ENCODE results near the gene DHRS7B.
"Not testable (repeated sequence)": the region's sequence is repeated elsewhere in the genome, so short reads cannot be mapped to it uniquely, and the experiment has no call there.

DHRS7B gene

DNA sequence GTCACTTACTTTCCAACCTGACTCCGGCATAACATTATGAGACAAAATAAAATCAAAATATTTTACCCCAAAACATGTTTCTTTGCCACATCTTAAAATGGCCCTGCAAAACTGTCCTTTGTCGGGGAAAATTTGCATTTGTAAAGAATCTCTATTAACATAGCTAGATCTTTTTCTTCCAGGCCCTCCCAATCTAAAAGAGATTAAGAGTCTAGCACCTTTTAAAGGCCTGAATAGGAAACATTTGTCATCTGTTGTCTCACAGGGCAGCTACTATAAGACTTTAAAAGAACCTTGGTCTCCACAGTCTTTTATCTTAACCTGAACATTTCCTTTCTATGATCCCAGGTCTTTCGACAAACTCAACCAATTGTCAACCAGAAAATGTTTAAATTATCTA lies 18.1 kb upstream of the DHRS7B start:
- DNase-seq = no peak

DNA sequence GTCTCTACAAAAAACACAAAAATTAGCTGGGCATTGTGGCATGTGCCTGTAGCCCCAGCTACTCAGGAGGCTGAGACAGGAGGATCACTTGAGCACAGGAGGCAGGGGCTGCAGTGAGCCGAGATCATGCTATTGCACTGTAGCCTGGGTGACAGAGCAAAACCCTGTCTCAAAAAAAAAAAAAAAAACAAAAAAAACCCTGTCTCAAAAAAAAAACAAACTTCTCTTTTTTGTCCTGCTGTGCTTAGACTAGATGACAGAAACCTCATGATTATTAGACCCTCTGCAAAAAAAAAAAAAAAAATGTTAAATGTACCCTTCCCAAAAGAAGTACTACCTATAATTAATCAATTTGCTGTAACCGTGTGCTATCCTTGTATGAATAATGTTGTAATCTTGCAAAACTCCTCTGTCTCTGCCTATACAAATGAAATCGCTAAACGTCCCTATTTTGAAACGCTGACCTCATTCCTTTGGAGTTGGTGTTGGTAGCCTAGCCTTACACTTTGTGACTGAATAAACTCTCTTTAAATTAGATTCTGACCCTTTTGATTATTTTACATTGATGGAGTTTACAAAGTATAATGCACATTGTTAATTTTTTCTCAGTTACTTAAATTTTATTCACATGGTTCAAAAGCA lies 13.6 kb upstream of the DHRS7B start:
- no peak for DNase-seq

- DNase-seq = no peak
Measured at GRCh38 chr17:21113716-21114115, 13.0 kb upstream of the DHRS7B start.

DNA sequence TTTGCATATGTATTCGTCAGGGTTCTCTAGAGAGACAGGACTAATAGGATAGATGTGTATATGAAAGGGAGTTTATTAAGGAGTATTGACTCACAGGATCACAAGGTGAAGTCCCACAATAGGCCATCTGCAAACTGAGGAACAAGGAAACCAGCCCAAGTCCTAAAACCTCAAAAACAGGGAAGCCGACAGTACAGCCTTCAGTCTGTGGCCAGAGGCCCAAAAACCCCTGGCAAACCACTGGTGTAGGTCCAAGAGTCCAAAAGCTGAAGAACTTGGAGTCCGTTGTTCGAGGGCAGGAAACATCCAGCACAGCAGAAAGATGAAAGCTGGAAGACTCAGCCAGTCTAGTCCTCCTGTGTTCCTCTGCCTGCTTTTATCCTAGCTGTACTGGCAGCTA lies 12.0 kb upstream of the DHRS7B start:
- DNase-seq = not testable (repeated sequence)

- DNase-seq = peak; percentile 27
Measured at GRCh38 chr17:21119247-21119918, 7.4 kb upstream of the DHRS7B start.

- no peak for DNase-seq
Measured at GRCh38 chr17:21119919-21120249, 6.9 kb upstream of the DHRS7B start.

- DNase-seq = no peak
Measured at GRCh38 chr17:21124086-21124485, 2.7 kb upstream of the DHRS7B start.

DNA sequence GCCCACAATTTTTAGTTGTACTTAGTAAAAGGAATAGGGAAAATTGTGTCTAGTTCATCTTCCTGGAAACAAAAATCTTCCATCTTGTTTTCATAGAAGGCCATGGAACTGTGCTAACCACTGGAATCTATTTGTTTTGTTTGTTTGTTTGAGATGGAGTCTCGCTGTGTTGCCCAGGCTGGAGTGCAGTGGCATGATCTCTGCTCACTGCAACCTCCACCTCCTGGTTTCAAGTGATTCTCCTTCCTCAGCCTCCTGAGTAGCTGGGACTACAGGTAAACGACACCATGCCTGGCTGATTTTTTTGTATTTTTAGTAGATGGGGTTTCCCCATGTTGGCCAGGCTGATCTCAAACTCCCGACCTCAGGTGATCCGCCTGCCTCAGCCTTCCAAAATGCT lies 2.2 kb upstream of the DHRS7B start:
- DNase-seq = not testable (repeated sequence)

GRCh38 chr17:21125862-21126261 lies 902 bp upstream of the DHRS7B start:
- DNase-seq = no peak

- DNase-seq = no peak
Measured at GRCh38 chr17:21127509-21128077, 829 bp downstream of the DHRS7B start.

- no peak for DNase-seq
Measured at GRCh38 chr17:21129023-21129681, 2.4 kb downstream of the DHRS7B start.

DNA sequence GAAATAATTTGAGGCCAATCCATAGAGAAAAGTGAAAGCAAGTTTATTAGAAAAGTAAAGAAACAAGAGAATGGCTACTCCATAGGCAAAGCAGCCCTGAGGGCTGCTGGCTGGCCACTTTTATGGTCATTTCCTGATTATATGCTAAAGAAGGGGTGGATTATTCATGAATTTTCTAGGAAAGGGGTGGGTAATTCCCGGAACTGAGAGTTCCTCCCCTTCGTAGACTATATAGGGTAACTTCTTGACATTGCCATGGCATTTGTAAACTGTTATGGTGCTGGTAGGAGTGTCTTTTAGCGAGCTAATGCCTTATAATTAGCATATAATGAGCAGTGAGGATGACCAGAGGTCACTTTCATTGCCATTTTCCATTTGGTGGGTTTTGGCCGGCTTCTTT lies 4.4 kb downstream of the DHRS7B start:
- DNase-seq = no peak

DNA sequence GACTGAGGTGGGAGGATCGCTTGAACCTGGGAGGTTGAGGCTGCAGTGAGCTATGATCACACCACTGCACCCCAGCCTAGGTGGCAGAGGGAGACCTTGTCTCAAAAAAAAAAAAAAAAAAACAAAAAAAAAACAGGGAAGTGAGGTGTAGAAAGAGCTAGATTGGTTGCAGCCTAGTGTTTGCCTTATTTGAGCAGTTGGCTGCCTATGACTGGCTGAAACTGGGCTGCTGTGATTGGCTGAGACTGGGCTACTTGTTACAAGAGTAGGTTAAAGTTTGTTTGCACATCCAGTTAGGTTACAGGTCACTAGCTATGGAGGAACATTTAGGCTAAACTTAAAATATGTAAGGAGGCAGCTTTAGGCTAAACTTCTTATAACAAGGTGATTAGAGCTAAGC lies 5.7 kb downstream of the DHRS7B start:
- no peak for DNase-seq

DNA sequence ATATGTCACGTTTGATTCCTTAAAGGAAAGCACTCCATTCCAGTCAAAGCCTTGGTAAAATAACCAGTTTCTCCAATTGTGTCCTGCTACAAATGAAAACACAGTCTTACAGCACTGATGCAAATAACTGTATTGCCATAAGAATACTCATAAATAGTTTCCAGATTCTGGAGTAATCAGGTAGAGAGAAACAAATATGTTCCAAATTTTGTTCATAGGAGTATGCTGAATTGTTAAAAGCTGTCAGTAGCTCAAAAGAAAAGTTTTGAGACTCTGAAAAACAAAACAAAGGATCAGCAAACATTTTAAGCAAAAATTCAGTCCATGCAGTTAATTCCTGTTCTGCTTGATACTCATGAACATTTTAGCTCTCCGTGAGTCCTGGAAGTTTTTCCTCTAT lies 7.8 kb downstream of the DHRS7B start:
- no peak for DNase-seq

DNA sequence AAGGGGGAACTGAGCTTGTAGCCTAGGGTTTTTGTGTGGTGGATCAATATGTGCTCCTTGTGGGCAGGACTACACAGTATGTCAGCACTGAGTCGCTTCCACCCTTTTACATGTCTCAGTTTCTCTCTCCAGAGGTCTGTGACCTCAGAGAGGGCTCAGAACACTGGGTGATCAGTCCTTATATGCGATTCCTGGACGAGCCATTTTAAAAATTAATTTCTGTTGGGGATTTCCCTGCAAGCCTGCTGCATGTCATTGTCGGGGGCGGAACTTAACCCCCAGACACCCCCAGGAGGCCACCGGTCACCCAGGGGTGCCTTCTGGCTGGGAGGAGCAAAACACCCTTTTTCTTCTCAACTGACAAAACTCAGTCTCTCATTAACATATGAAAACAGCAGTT lies 14.1 kb downstream of the DHRS7B start:
- DNase-seq = no peak

DNA sequence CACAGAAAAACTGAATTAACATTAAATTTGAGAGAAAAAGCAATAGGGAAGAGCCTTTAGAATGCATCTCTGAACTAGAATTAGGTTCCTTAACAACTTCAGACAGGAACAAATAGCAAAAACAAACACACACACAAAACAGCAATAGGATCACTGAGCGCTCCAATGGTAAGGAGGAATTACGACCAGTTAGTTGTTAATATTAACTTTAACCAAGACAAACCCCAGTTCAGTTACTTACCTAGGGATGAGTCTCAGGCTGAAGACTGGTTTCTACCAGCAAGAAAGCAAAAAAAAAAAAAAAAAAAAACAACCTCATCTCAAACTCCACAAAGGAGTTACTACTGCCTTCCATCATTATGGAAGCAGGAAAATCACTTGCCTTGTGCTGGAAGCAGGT lies 14.6 kb downstream of the DHRS7B start:
- no peak for DNase-seq

DNA sequence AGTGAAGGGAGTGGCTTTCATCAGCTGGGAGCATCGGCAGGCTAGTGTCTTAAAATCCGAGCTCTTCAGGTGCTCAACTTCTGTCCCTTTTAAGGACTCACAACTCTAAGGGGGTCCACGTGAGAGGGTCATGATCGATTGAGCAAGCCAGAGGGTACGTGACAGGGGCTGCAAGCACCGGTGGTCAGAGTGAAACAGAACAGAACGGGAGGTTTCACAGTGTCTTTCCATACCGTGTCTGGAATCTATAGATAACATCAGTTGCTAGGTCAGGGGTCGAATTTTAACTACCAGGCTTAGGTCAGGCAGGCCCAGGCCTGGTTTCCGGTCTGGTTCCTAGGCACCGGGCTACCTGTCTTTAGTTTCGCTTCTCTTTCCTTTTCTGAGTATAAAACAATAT lies 15.3 kb downstream of the DHRS7B start:
- DNase-seq = not testable (repeated sequence)

DNA sequence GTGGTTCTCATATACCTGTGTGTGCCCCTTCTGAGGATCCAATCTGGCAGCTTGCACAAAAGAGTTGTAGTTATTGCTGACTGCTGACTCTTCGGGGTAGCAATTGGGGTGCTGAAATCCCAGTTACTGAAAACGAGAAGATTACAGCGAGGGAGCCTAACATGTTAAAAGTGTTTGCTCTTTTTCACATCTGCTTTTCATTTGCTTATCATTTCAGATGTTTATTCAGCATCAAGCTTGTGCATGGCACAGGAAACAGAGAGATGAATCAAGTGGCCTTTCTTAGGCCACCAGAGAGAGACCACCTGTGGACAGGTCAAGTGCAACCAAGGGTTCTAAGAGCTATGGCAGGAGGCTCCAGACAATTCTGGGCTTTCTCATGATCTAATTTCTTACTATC lies 16.9 kb downstream of the DHRS7B start:
- no peak for DNase-seq

GRCh38 chr17:21144299-21144698 lies 17.5 kb downstream of the DHRS7B start:
- DNase-seq = not testable (repeated sequence)

DNA sequence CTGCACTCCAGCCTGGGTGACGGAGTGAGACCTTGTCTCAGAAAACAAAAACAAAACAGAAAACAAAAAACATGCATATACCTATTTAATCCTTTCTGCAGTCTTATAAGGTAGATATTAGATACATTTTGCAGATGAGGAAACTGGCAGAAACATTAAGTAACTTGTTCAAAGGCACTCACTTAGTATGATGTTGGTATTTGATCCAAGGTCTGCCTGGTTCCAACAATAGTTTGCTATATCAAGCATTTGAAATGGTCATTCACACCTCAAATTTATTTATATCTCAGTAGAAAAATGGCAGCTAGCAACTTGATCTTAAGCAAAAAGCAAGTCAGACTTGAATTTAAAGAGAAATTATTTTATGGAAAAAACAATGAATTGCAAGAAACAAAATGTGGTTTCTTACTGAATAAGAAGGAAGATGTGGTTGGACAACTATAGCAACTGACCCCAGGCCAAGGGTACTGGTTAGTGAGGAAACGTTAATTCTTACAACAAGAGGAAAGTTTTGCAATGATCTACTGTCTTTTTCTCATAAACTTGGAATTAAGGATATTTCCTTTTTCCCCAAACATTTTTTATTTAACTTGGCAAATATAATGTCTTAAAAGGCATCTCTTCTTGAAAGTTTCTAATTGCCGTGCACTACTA lies 19.7 kb downstream of the DHRS7B start:
- no peak for DNase-seq

GRCh38 chr17:21149621-21150020 lies 22.9 kb downstream of the DHRS7B start:
- no peak for DNase-seq

GRCh38 chr17:21152731-21153130 lies 26.0 kb downstream of the DHRS7B start:
- no peak for DNase-seq

- DNase-seq = no peak
Measured at GRCh38 chr17:21157586-21158370, 31.0 kb downstream of the DHRS7B start.
